Liver (tissue), 3 donors: ENCODE data around the gene SIRT5.
A peak's percentile ranks its signal among the peaks of the same experiment; 100 is the strongest.

ENCODE experiments used
- CTCF ChIP-seq: fragments of 150-350 bp; IDR thresholded peaks from 2 replicates; pipeline ENCODE4 v1.5.1; 2017; ENCODE audit warnings: improper control_type of control experiment, low read depth, low read length; ENCODE audit not compliant: missing input control
- MAX ChIP-seq: IDR thresholded peaks from 2 replicates; pipeline ENCODE4 v1.6.1; 2016; ENCODE audit warnings: antibody characterized with exemption
- RXRA ChIP-seq, 2 donors: IDR thresholded peaks; 2 replicates each; pipeline ENCODE4 v1.6.1; 2017 to 2018; ENCODE audit warnings: antibody characterized with exemption in 2 of 2, mild to moderate bottlenecking in 1 of 2
- SP1 ChIP-seq: IDR thresholded peaks from 2 replicates; pipeline ENCODE4 v1.6.1; 2018; ENCODE audit warnings: antibody characterized with exemption, mild to moderate bottlenecking
- donor health status: healthy.
- donor health status: healthy.

- no peak for TF ChIP-seq MAX
- TF ChIP-seq CTCF, result no peak
- no peak for TF ChIP-seq RXRA (IDR thresholded peaks at IDR 0.05)
- TF ChIP-seq SP1, result peak; percentile 23
Measured at GRCh38 chr6:13554929-13555333, 19.5 kb upstream of the SIRT5 start.
